H9 (cell line): ENCODE results near the gene KLHL14. TPM values are rescaled to one million over a fixed set of nuclear protein-coding genes. Genes with fewer than 3 reads are reported as not detected.

Experiments used
- DNase-seq: peaks from one replicate; pipeline ENCODE4 v3.0.0-alpha.2; 2017
- H2AFZ ChIP-seq: one replicate; pipeline ENCODE4 v1.6.1; 2013; ENCODE audit warnings: mild to moderate bottlenecking, low read length, control low read depth, moderate library complexity
- H2AK5ac ChIP-seq: 2 replicates; pipeline ENCODE4 v1.6.1; 2013; ENCODE audit warnings: low read length, control low read depth, mixed read lengths; ENCODE audit not compliant: insufficient read length
- H2BK120ac ChIP-seq: one replicate; pipeline ENCODE4 v1.6.1; 2013; ENCODE audit warnings: low read depth, mild to moderate bottlenecking, low read length, control low read depth, inconsistent platforms; ENCODE audit not compliant: poor library complexity, severe bottlenecking
- H2BK12ac ChIP-seq: 2 replicates; pipeline ENCODE4 v1.6.1; 2013; ENCODE audit warnings: low read length, control low read depth, mixed read lengths, low read depth; ENCODE audit not compliant: insufficient read length
- H2BK15ac ChIP-seq: 2 replicates; pipeline ENCODE4 v1.6.1; 2013; ENCODE audit warnings: low read depth, low read length, control low read depth
- H2BK20ac ChIP-seq: one replicate; pipeline ENCODE4 v1.6.1; 2013; ENCODE audit warnings: low read depth, mild to moderate bottlenecking, low read length, control low read depth, inconsistent platforms; ENCODE audit not compliant: poor library complexity, severe bottlenecking
- H2BK5ac ChIP-seq: 2 replicates; pipeline ENCODE4 v1.6.1; 2013; ENCODE audit warnings: low read length, control low read depth, mixed read lengths; ENCODE audit not compliant: insufficient read length
- H3K14ac ChIP-seq: 2 replicates; pipeline ENCODE4 v1.6.1; 2013; ENCODE audit warnings: low read length, control low read depth; ENCODE audit not compliant: insufficient read depth
- H3K18ac ChIP-seq: 2 replicates; pipeline ENCODE4 v1.6.1; 2013; ENCODE audit warnings: low read depth, mild to moderate bottlenecking, mixed read lengths, low read length, control low read depth; ENCODE audit not compliant: insufficient read length
- H3K23ac ChIP-seq: 2 replicates; pipeline ENCODE4 v1.6.1; 2013; ENCODE audit warnings: low read length, control low read depth, mixed read lengths, low read depth; ENCODE audit not compliant: insufficient read length
- H3K23me2 ChIP-seq: 2 replicates; pipeline ENCODE4 v1.6.1; 2013; ENCODE audit warnings: low read depth, mild to moderate bottlenecking, mixed read lengths, low read length, control low read depth; ENCODE audit not compliant: insufficient read length, poor library complexity, severe bottlenecking
- H3K27ac ChIP-seq: 2 replicates; pipeline ENCODE4 v1.5.1; 2013; ENCODE audit warnings: low read length, control low read depth, mixed read lengths, low read depth; ENCODE audit not compliant: insufficient read length
- H3K27me3 ChIP-seq: 2 replicates; pipeline ENCODE4 v1.6.1; 2013; ENCODE audit warnings: low read length, control low read depth, inconsistent platforms; ENCODE audit not compliant: insufficient read depth
- H3K4ac ChIP-seq: 2 replicates; pipeline ENCODE4 v1.6.1; 2013; ENCODE audit warnings: low read depth, mild to moderate bottlenecking, control low read depth, inconsistent platforms, low read length, moderate library complexity
- H3K4me1 ChIP-seq: 2 replicates; pipeline ENCODE4 v1.6.1; 2013; ENCODE audit warnings: low read length, control low read depth, inconsistent platforms; ENCODE audit not compliant: insufficient read depth
- H3K4me2 ChIP-seq: 2 replicates; pipeline ENCODE4 v1.6.1; 2013; ENCODE audit warnings: low read length, control low read depth, mixed read lengths; ENCODE audit not compliant: insufficient read length, insufficient read depth
- H3K56ac ChIP-seq: 2 replicates; pipeline ENCODE4 v1.6.1; 2013; ENCODE audit warnings: low read depth, mild to moderate bottlenecking, mixed read lengths, low read length, control low read depth; ENCODE audit not compliant: insufficient read length
- H3K79me1 ChIP-seq: 2 replicates; pipeline ENCODE4 v1.6.1; 2013; ENCODE audit warnings: low read depth, mild to moderate bottlenecking, moderate library complexity, low read length, control low read depth, inconsistent platforms; ENCODE audit not compliant: insufficient read depth, poor library complexity, severe bottlenecking
- H3K79me2 ChIP-seq: 2 replicates; pipeline ENCODE4 v1.6.1; 2013; ENCODE audit warnings: low read length, control low read depth, inconsistent platforms; ENCODE audit not compliant: insufficient read depth
- H3K9ac ChIP-seq: 2 replicates; pipeline ENCODE4 v1.6.1; 2013; ENCODE audit warnings: low read length, control low read depth, mixed read lengths; ENCODE audit not compliant: insufficient read length; ENCODE audit errors: extremely low read depth
- H3K9me3 ChIP-seq: one replicate; pipeline ENCODE4 v1.6.1; 2013; ENCODE audit warnings: low read depth, low read length, inconsistent platforms; ENCODE audit not compliant: control insufficient read depth
- H3T11ph ChIP-seq: one replicate; pipeline ENCODE4 v1.6.1; 2013; ENCODE audit warnings: mild to moderate bottlenecking, low read length, control low read depth, inconsistent platforms
- H4K20me1 ChIP-seq: one replicate; pipeline ENCODE4 v1.6.1; 2013; ENCODE audit not compliant: control insufficient read depth, insufficient read length, insufficient read depth
- H4K5ac ChIP-seq: 2 replicates; pipeline ENCODE4 v1.6.1; 2013; ENCODE audit warnings: low read depth, mild to moderate bottlenecking, mixed read lengths, low read length, control low read depth; ENCODE audit not compliant: insufficient read length
- H4K8ac ChIP-seq: replicated peaks from 2 replicates; pipeline ENCODE4 v1.6.1; 2013; ENCODE audit warnings: low read length, control low read depth, mixed read lengths, low read depth; ENCODE audit not compliant: insufficient read length
- H4K91ac ChIP-seq: 2 replicates; pipeline ENCODE4 v1.6.1; 2013; ENCODE audit warnings: low read depth, mild to moderate bottlenecking, moderate library complexity, mixed read lengths, low read length, control low read depth; ENCODE audit not compliant: insufficient read length
- H3K27ac Mint-ChIP-seq, 3 experiments: 2 replicates in 2 of 3; 3 replicates in 1 of 3; pipeline ENCODE4 v1.8.0; 2020 to 2021; ENCODE audit warnings: mixed read lengths in 3 of 3, mild to moderate bottlenecking in 1 of 3, moderate library complexity in 1 of 3
- H3K27me3 Mint-ChIP-seq: 2 replicates; pipeline ENCODE4 v1.8.0; 2021; ENCODE audit warnings: low read depth, mild to moderate bottlenecking, moderate library complexity, mixed read lengths
- H3K36me3 Mint-ChIP-seq, 3 experiments: 2 replicates in 2 of 3; 3 replicates in 1 of 3; pipeline ENCODE4 v1.8.0; 2020 to 2021; ENCODE audit warnings: low read depth in 3 of 3, mixed read lengths in 3 of 3; ENCODE audit not compliant: insufficient read depth in 1 of 3
- H3K4me1 Mint-ChIP-seq, 2 experiments: 2 replicates each; pipeline ENCODE4 v1.8.0; 2020; ENCODE audit warnings: mixed read lengths in 2 of 2
- H3K4me3 Mint-ChIP-seq, 2 experiments: 2 replicates in 1 of 2; 3 replicates in 1 of 2; pipeline ENCODE4 v1.8.0; 2020 to 2021; ENCODE audit warnings: mild to moderate bottlenecking in 2 of 2, mixed read lengths in 2 of 2, moderate library complexity in 1 of 2
- H3K9me3 Mint-ChIP-seq, 2 experiments: 2 replicates in 1 of 2; 3 replicates in 1 of 2; pipeline ENCODE4 v1.8.0; 2020; ENCODE audit warnings: mild to moderate bottlenecking in 2 of 2, mixed read lengths in 2 of 2, moderate library complexity in 1 of 2
- CTCF ChIP-seq: fragments of 200-600 bp; sonication (generic); conservative IDR thresholded peaks from 3 replicates; pipeline ENCODE4 v1.8.0; 2021; ENCODE audit warnings: antibody characterized with exemption, mild to moderate bottlenecking
- WGBS: extraction: QIAGEN DNeasy Blood & Tissue Kit; methylation state at CpG from one replicate; pipeline ENCODE4 v1.1.7; 2013; ENCODE audit warnings: missing lambda C conversion rate, low lambda C conversion rate, mixed read lengths; ENCODE audit not compliant: insufficient read length; ENCODE audit errors: extremely low coverage; 5-methylcytosine and 5-hydroxymethylcytosine counted together
- total RNA-seq: library from RNA; stranded (reverse); gene quantifications from 2 replicates; pipeline ENCODE4 v1.2.1, GENCODE V29; 2021

KLHL14 gene
- total RNA-seq, 1 experiment from 2014 or later, result 1.0 TPM

DNA sequence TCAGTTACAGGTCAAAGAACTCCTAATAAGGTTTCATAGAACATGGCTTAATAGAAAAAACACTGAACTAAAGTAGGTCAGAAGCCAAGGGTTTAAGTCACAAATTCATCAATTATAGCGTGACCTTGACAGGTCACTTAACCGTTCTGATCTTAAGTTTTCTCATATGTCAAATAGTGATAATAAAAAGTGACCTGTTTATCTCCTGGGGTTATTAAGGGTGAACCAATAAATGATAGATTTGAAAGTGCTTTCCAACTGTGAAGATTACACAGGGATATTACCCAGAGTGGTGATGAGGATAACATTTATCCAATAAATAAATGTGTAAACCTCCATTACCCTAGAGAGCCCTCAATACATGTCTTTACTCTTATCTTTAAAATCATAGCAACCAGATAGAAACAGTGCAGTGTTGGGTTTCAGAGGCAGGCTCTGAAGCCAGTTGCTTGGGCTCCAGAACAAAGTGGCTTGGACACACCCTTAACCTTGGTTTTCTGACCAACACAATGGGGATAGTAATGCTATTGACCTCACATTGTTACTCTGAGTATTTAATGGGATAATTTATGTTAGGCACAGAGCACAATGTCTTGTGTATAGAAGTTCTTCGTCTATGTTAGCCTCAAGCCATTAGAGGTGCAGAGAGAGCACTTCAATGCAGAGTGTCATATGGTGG lies 48.6 kb downstream of the KLHL14 start:
- H3K27ac ChIP-seq, result no peak overlapping the region
- H4K8ac ChIP-seq, result no peak overlapping the region
- Mint-ChIP-seq H3K9me3 (no peaks in the 10 kb centered on the region), H3K36me3 (no peaks in the 10 kb centered on the region), H3K4me3 (no peak overlapping the region), H3K27me3 (no peaks in the 10 kb centered on the region), H3K4me1 (peaks cover 10 to 11% of the 10 kb centered on the region in 2 experiments), H3K27ac (no peak overlapping the region)
- no peak overlapping the region for H3K14ac ChIP-seq
- no peaks in the 10 kb centered on the region for H3K9me3 ChIP-seq
- H3K9ac ChIP-seq, result no peak overlapping the region
- H4K5ac ChIP-seq, result no peak overlapping the region
- no peak for DNase-seq
- H2BK20ac ChIP-seq, result no peak overlapping the region
- no peak overlapping the region for H2AK5ac ChIP-seq
- no peak overlapping the region for H3K4ac ChIP-seq
- H2BK120ac ChIP-seq, result no peak overlapping the region
- H2BK5ac ChIP-seq, result no peak overlapping the region
- H3K79me2 ChIP-seq, result no peaks in the 10 kb centered on the region
- H2AFZ ChIP-seq, result no peak overlapping the region
- no peak overlapping the region for H3K4me2 ChIP-seq
- no peak overlapping the region for H3K23ac ChIP-seq
- H2BK12ac ChIP-seq, result no peak overlapping the region
- H3K18ac ChIP-seq, result no peak overlapping the region
- no peak overlapping the region for H2BK15ac ChIP-seq
- WGBS, result no CpG with 5 or more reads among the region's 3 CpGs
- no peak overlapping the region for H4K91ac ChIP-seq
- no peaks in the 10 kb centered on the region for H3K79me1 ChIP-seq
- no peaks in the 10 kb centered on the region for H3K4me1 ChIP-seq
- no peak for TF ChIP-seq CTCF
- H3T11ph ChIP-seq, result no peak overlapping the region
- no peaks in the 10 kb centered on the region for H3K23me2 ChIP-seq
- no peaks in the 10 kb centered on the region for H3K27me3 ChIP-seq
- no peak overlapping the region for H3K56ac ChIP-seq
- no peaks in the 10 kb centered on the region for H4K20me1 ChIP-seq
